Colonic mucosa (tissue), 4 donors: ENCODE data around the gene ZKSCAN1. TPM values are rescaled to one million over a fixed set of nuclear protein-coding genes. Genes with fewer than 3 reads are reported as not detected.
A peak's percentile ranks its signal among the peaks of the same experiment; 100 is the strongest.

Experiments
- DNase-seq: peaks from one replicate; pipeline ENCODE4 v3.0.0-alpha.2; 2020
- H3K27ac ChIP-seq: fragments of 200-600 bp; one replicate; pipeline ENCODE4 v1.8.0; 2021
- H3K27me3 ChIP-seq: fragments of 200-600 bp; one replicate; pipeline ENCODE4 v1.8.0; 2021
- H3K36me3 ChIP-seq: fragments of 200-600 bp; one replicate; pipeline ENCODE4 v1.8.0; 2021
- H3K4me1 ChIP-seq: fragments of 200-600 bp; one replicate; pipeline ENCODE4 v1.8.0; 2021; ENCODE audit warnings: mild to moderate bottlenecking
- H3K4me3 ChIP-seq: fragments of 200-600 bp; one replicate; pipeline ENCODE4 v1.8.0; 2021
- H3K9ac ChIP-seq, 2 donors: one replicate each; pipeline ENCODE4 v1.7.0; 2013; ENCODE audit warnings: control low read depth in 2 of 2, low read depth in 2 of 2, low read length in 2 of 2
- H3K9me3 ChIP-seq: fragments of 200-600 bp; one replicate; pipeline ENCODE4 v1.8.0; 2021
- CTCF ChIP-seq: fragments of 200-600 bp; IDR thresholded peaks from one replicate; pipeline ENCODE4 v1.8.0; 2022; ENCODE audit warnings: antibody characterized with exemption, mild to moderate bottlenecking
- intact Hi-C: fragments of 100-400 bp; cut with DNase I; formaldehyde crosslinking; loops from one replicate; pipeline ENCODE4 v1.14.1; 2022
- total RNA-seq, 2 donors: library from RNA; stranded (reverse); fragmentation: NEBNext Ultra II Directional in 1 of 2; extraction: Animal tissue kit (Norgen Biotek cat#: 25700) in 1 of 2; gene quantifications; one replicate each; pipeline ENCODE4 v1.2.1, GENCODE V29; 2021
- donor health status: healthy.
- donor health status: DM: no; HTN: no; CAD: no.
- donor health status: DM: no; HTN: no; CAD: no.

Gene ZKSCAN1
- total RNA-seq, 2 donors from 2014 or later = 96.1 to 147 TPM

GRCh38 chr7:100074841-100075240, 59.4 kb downstream of the ZKSCAN1 start:
- H3K4me1 ChIP-seq = peaks cover 10% of the 10 kb centered on the region
- intact Hi-C loops = no loop called here
- no peaks in the 10 kb centered on the region for H3K27me3 ChIP-seq
- H3K9me3 ChIP-seq = peaks cover 8% of the 10 kb centered on the region
- no peak overlapping the region for H3K9ac ChIP-seq
- no peak overlapping the region for H3K27ac ChIP-seq
- peaks cover 36% of the 10 kb centered on the region for H3K36me3 ChIP-seq
- no peak for DNase-seq
- H3K4me3 ChIP-seq = no peak overlapping the region
- TF ChIP-seq CTCF = no peak

- TF ChIP-seq CTCF = no peak
- Histone ChIP-seq H3K36me3 (peaks cover 36% of the 10 kb centered on the region), H3K27me3 (no peaks in the 10 kb centered on the region), H3K9ac (no peak overlapping the region), H3K27ac (no peak overlapping the region), H3K4me1 (peaks cover 16% of the 10 kb centered on the region), H3K9me3 (peaks cover 8% of the 10 kb centered on the region), H3K4me3 (no peak overlapping the region)
- DNase-seq = no peak
- intact Hi-C loops = no loop called here
These were observed 60.0 kb downstream of the ZKSCAN1 start for GRCh38 chr7:100075418-100075817.

- Histone ChIP-seq H3K9ac (no peak overlapping the region), H3K36me3 (peaks cover 25% of the 10 kb centered on the region), H3K4me3 (no peak overlapping the region), H3K9me3 (no peaks in the 10 kb centered on the region), H3K27ac (peak overlapping the region; percentile 82), H3K27me3 (no peaks in the 10 kb centered on the region), H3K4me1 (peaks cover 19% of the 10 kb centered on the region)
- TF ChIP-seq CTCF = no peak
- DNase-seq = peak; percentile 54
- intact Hi-C loops = no loop called here
These were observed 61.8 kb downstream of the ZKSCAN1 start for GRCh38 chr7:100077205-100077604.

- Histone ChIP-seq H3K4me1 (peaks cover 19% of the 10 kb centered on the region), H3K27ac (peak overlapping the region; percentile 82), H3K27me3 (no peaks in the 10 kb centered on the region), H3K36me3 (peaks cover 7% of the 10 kb centered on the region), H3K9ac (peak overlapping the region; percentile 41 to 99), H3K4me3 (no peak overlapping the region), H3K9me3 (no peaks in the 10 kb centered on the region)
- no peak for TF ChIP-seq CTCF
- intact Hi-C loops = no loop called here
- peak; percentile 83 for DNase-seq
These were observed 63.7 kb downstream of the ZKSCAN1 start for GRCh38 chr7:100079024-100079560.

- Histone ChIP-seq H3K27ac (peak overlapping the region; percentile 82), H3K9me3 (no peaks in the 10 kb centered on the region), H3K27me3 (no peaks in the 10 kb centered on the region), H3K4me1 (peaks cover 19% of the 10 kb centered on the region), H3K4me3 (peak overlapping the region; percentile 97), H3K36me3 (no peaks in the 10 kb centered on the region), H3K9ac (peak overlapping the region; percentile 96 to 99)
- intact Hi-C loops = loop anchor here (5.0 kb wide), 2 partner anchors 34 to 89 kb away; partner anchors contain the start of gene ZSCAN21
- no peak for DNase-seq
- TF ChIP-seq CTCF = no peak
These were observed 65.6 kb downstream of the ZKSCAN1 start for GRCh38 chr7:100080907-100081534.
